ENCODE data around the gene BMI1.
"Not testable (repeated sequence)": the region's sequence is repeated elsewhere in the genome, so short reads cannot be mapped to it uniquely, and the experiment has no call there.

BMI1 gene

DNA sequence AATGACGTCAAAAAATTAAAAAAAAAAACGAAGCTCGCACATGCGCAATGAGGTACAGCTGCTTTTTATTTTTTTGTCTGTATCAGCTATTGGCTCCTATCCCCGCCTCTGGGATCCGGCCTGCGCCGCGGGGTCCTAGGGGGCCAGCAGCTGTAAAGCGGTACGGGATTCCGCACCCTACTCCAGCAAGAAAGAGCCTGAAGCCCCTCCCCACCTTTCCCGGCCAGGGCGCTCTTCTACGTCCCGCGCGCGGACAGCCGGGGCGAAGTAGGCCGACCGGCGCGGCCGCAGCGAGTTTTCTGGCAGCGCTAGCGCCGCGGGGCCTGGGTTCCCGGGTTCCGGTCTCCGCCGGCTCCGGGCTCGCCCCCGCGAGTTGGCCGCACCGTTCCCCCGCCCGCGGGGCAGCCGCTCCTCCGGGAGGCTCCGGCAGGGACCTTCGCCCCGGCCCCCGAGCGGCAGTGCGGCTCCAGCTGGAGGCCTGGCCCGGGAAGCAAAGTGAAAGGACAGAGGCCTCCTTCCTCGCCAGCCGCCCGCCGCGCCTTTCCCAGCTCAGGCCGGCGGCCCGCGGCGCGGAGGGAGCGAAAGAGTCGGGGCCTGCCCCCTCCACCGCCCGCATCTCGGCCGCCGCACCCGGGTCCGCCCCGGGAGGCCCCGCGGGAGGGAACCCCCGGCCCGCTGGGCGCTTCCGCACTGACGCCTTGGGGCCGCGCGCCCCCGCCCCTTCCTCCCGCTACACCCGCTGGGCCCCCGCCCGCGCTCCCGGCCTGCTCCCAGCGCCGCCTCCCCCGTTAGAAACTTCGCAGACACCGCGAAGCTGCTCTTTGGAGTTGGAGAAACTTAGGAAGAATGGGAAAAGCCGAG, 19.7 kb downstream of the BMI1 start:
- DNase-seq, result no peak

DNA sequence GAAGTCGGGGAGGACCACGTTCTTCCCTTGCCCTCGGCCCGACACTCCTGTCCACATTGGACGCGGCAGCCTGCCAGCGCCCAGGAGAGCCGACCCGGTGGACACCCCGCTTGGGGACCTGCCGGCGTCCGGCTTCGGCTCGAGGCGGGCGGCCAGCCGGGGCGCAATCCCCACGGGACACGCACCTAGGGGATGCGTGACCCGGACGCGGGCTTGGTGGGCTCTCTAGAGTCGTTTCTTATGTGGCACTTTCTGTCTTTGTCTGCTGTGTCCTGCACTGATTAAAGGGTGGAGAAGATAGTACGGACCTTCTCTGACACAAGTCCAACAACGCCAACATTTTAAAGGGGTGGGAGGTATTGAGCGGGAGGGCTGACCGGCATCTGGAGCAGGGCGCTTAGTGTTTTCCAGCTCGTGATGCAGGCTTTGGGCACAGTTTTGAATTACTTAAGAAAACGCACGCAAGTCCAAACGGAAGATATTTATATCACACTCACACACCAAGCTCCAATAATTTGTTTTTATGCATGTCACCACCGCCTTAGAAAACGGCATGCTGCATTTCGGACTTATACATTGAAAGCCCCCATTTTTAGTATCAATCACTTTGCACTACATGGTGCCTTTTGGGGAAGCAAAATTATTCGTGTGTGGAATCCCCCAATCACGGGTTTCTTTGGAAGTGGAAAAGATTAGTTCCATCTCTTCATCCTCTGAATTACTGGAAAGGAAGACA, 20.5 kb downstream of the BMI1 start:
- DNase-seq, result no peak

DNA sequence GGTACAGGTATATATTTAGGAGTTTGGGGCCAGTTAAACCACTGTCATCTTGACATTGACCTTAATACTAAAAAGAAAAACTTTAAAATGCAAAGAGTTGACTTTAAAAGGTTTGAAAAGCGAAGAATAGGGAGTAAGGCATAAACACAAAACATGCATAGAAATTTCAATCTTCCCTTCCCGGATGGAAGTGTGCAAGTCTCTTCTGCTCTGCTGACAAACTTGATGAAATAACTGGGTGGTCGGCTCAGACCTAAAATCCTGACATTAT, 21.0 kb downstream of the BMI1 start:
- no peak for DNase-seq

DNA sequence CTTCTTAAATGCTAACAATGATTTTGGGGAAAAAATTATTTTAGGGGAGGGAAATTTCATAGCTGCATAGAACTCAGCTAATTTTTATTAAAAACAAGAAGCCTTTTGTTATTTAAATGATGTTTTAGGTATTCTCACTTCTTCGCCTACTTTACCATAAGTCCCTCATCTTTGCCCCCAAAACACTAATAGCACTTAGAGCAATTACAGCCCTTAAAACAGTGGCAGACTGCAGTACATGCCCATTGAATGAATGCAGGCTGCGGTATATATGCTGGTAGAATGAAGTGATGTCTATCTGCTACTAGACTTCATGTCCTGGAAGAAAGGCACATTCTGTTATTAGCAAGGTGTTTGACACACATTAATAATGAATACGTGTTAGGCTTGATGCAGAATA, 21.5 kb downstream of the BMI1 start:
- DNase-seq, result no peak

DNA sequence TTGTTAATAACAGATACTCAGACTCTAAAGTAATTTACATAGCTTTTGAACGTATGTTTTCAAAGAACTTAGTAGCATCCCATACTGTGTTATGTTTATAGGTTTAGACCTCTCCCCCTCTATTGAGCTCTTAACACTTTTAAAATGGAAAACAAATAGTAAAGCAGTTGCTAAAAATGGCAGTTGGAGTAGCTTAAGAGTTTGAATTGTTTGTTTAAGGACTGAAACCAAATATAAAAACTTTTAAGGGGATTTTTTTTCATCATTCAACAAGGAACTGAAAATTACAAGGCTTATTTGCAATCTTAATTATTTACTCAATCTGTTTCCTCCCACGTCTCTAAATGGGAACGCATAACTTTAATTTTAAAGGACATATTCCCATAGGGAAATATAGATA, 22.8 kb downstream of the BMI1 start:
- no peak for DNase-seq

DNA sequence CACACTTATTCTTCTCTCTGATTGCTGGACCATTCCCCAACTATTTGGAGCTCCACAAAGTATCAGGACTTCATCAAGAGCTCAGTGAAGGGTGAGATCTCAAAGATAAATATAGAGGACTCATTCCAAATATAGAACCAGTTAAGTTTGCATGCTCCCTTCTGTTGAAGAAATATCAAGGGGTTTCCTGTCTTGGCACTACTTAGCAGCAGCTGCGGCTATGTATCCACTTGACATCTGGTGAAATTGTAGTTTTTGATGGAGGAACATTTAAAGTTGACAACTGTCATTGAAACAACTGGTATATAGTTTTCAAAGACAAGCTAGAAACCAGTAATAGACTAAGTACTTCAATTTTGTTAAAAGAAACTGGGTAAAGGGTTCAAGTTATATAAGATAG, 23.4 kb downstream of the BMI1 start:
- no peak for DNase-seq

DNA sequence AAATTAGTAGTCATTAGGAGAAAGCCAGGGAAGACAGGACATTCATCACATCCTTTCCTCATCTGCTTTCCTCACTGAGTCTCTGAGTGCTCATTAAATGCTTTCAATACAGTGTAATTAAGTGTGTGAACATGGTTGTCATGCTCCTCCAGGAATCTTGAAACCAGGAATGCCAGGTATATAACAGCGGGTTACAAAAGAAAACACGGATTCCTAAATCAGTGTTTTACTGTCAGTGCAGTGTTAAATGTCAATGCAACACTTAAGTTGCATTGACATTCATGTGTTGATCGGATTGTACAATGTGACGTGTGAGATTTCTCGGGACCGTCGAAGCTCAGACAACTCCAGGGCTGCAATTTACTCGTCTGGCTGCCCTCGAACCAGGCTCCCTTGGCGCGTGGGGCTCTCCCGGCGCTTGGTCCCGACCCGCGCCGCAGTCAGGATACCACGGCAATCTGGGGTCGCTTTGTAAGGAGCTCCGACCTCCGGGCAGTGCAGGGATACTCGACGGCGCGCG, 23.9 kb downstream of the BMI1 start:
- no peak for DNase-seq

DNA sequence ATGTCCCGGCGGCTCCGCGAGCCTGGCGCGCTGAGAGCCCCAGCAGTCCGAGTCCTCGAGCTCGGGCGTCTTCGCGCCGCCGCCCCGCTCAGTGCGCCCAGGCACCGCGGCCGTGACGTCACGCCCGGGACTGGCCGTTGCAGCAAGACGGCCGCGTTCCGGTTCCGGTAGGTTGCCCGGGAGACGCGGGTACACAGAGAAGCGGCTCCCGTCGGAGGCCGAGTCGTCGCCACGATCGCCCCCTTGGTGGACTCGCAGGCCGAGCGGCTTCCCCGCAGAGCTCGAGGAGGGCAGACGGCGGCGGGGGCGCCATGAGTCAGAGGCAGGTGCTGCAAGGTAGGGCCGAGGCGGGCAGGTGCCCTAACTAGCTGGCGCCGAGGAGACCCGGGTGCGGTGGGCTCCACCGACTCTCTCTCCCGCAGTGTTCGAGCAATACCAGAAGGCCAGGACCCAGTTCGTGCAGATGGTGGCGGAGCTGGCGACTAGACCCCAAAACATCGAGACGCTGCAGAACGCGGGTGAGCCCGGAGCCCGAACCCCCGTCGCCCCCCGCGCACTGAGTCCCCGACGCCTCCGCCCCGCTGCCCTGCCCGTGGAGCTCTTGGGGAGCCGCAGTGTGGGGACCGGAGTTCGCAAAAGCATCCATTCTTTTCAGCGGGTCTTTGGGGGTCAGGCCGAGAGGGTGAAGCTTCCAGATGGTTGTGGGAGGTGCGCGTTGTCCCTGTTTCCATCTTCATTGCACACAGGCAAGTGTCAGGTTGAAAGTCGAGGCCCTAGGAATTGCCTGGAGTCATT, 24.6 kb downstream of the BMI1 start, which contains the start of gene SPAG6:
Gene SPAG6 (plus strand): TSS at position 196 of the 795 bp plus-strand sequence. CDS start 116 bp downstream, at position 312.
- no peak for DNase-seq

DNA sequence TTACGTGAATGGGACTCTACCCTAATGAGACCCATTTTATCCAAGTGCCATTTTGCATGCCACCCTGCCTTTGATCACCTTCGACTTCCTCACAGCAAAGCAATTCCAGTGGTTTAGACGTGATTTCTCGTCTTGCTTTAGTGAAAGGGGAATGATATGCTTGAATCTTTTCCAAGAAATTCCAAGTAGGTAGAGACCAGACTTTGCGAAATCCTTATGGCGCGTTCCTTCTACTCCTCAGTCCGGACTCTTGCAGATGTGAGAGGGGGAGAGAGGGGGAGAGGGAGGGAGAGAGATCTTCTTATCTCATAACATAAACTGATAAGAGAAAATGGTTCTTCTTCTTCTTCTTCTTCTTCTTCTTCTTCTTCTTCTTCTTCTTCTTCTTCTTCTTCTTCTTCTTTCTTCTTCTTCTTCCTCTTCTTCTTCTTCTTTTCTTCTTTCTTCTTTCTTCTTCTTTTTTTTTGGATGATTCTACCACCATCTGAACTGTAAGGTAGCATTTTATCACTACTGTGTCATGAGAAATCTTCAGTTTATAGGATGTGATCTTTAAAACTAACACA, 25.3 kb downstream of the BMI1 start:
- DNase-seq, result no peak

DNA sequence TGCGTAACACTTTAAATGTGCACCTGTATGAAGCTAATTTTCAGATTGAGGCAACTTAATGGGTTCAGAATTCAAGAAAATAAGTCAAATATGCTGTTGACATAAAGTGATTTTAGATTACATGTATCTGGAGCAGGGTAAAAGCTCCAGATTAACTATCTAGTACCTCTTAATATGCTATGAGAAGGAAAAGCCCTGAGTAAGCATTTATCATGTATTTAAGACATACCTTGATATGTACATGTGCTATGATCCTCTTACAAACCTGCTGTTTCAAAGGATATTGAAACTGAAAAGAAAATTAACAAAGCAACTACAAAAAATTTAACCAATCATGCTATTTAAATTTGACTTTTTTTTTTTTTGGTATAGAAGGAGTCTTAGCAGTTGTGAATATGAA, 28.9 kb downstream of the BMI1 start:
- no peak for DNase-seq

DNA sequence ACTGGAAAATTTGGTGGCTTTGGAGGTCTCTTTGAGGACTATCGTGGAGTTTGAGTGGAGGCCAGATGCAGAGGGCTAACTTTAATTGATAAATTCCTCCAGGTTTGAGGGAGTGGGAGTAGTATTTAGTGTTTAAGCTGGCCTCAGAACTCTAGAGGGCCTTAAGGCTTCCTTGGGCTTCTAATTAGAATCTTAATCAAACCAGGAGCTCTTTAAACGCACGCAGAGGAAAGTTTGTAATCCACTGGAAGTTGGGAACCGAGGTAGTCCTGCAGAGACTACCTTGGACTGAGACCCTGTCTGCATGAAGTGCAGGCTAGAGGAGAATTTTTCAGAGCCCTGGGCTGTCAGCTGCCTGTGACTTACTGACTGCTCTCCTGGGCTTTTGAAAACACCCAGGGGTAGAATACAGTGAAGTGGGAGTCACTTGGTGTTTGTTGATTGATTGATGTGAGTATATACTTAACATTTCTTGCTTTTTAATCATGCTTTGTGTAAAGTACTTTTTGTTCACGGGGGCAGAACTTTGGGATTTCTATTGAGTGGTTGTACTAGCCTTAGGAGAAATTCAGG, 30.3 kb downstream of the BMI1 start:
- DNase-seq, result no peak

DNA sequence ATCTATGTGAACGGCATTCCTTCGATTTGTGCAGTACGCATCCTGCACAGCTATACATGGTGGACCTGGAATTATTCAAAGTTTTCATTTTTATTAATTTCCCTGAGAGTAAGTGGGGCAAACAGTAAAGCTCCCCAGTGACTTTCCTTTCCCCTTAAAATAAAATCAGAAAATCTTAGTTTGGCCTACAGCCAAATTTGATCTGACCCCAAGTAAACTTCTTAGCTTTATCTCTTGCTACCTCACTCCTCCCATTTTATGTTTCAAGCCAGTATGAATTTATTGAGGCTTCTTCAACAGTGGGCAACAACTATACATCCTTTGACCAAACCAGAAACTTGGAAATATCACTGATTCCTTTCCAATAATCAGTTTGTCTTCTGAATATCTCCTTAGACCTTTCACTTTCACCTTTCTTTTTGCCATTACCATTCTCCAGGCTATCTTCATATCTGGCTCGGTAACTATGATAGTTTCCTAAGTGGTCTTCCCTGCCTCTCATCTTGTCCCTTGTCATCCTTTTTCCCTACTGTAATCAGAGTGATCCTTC, 35.5 kb downstream of the BMI1 start:
- no peak for DNase-seq

DNA sequence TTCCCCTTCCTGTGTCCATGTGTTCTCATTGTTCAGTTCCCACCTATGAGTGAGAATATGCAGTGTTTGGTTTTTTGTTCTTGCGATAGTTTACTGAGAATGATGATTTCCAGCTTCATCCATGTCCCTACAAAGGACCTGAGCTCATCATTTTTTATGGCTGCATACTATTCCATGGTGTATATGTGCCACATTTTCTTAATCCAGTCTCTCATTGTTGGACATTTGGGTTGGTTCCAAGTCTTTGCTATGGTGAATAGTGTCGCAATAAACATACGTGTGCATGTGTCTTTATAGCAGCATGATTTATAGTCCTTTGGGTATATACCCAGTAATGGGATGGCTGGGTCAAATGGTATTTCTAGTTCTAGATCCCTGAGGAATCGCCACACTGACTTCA, 36.9 kb downstream of the BMI1 start:
- not testable (repeated sequence) for DNase-seq

DNA sequence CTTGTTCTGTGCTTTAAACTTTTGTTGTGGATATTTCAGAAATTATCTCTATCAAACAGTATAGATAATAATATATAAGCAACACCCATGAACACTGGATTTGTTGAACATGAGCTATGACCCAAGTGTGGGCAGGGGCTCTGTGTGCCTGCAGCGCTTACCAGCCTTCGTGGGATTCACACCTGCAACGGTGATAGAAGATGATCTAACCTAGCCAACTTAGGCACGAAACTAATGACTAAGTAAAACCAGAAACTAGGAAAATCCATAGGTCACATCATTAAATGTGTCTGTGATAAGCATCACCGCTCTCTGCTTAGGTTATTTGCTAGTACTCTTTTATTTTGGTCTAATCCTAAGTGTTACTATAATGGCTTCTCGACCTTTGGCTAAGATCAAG, 42.4 kb downstream of the BMI1 start:
- DNase-seq, result no peak

DNA sequence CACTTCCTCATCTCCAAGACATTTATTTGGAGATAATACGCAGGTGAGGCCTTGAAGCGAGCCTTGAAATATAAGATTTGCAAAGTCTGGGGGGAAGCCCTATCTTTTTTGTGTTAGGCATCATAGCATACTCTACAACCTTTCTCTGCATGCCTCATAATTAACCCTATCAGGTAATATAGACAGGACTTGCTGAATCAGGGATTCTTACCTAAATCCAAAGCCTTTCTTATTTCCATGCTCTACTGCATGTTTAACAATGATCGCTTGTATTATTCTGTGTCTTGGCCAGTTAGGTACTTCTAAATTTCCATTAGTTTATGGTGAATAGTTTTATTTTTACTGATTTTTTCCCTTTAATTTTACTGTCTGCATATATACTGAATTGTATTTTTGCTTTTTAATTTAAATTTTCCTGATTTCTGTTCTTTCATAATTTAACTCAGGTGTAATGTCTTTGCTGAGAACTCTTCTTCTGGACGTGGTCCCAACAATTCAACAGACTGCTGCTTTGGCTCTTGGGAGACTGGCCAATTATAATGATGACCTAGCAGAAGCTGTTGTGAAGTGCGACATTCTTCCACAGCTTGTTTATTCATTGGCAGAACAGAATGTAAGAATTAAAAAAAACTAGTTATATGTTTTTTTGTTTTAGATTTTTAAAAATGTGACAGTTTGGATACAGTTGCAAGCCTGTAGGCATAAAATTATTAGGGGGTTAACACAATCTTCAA, 43.7 kb downstream of the BMI1 start:
- DNase-seq, result no peak

DNA sequence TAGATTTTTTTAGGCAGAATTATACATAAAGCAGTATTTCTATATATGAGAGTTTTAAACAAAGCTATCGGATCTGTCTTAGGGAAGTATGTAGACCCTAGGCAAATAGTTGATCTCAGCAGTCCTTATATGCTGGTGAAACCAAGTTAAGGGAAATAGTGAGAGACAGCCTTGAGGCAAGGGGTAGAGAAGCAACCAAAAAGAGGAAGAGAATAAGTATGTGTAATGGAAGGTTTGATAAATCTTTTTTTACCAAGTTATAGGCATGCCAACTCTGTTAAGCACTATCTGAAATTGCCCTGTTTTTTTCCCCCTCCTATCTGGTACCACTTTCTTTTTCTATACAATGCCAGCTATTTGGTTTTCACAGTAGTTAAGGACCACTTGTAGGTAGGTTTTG, 44.3 kb downstream of the BMI1 start:
- no peak for DNase-seq

DNA sequence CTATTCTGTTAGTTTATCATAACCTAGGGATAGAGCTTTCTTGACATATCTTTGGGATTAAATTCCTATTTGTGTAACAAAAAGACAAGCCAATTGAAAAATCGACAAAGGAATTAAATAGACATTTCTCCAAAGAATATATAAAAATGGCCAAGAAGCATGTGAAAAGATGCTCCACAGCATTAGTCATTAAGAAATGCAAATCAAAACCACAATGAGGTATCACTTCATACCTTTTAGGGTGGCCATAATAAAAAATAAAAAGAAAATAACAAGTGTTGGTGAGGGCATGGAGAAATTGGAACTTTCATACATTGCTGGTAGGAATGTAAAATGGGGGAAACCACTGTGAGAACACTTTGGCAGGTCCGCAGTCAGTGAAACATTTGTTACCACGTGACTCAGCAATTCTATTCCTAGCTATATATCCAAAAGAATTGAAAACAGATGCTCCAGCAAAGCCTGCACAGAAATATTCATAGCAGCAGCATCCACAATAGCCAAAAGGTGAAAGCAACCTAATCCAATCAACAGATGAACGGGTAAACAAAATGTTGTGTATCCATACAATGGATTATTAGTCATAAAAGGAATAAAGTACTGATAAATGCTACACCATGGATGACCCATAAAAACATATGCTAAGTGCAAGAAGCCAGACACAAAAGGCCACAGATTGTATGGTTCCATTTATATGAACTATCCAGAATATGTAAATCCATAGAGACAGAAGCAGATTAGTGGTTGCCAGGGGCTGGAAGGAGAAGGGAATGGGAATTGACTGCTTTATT, 44.9 kb downstream of the BMI1 start:
- no peak for DNase-seq

DNA sequence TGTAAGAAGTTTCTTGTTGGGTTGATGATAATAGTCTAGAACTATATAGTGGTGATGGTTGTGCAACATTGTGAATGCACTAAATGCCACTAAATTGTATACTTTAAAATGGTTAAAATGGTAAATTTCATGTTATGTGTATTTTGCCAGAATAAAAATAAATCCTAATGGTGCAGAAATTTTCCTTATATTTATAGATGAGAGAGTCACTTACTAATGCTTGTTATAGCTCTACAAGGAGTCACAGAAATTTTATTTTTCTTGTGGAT, 45.5 kb downstream of the BMI1 start:
- DNase-seq, result no peak

DNA sequence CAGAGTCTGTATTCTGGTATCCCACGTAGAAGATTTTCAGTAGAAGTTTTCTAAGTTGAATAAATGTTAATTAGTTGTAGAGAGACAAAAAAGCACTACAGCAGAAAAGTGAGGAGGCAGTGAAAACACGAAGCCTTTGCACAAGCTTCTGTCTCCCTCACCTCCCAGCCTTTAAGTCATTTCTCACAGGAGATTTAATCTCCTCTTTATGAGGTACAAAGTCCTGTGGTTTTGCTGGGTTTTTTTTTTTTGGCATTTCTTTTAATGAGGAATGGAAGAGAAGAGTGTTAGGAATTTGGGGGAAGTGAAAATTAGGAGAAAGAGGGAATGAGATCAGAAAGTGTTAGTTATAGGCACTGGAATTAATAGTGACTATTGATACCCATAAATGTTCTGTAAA, 45.9 kb downstream of the BMI1 start:
- DNase-seq, result no peak

DNA sequence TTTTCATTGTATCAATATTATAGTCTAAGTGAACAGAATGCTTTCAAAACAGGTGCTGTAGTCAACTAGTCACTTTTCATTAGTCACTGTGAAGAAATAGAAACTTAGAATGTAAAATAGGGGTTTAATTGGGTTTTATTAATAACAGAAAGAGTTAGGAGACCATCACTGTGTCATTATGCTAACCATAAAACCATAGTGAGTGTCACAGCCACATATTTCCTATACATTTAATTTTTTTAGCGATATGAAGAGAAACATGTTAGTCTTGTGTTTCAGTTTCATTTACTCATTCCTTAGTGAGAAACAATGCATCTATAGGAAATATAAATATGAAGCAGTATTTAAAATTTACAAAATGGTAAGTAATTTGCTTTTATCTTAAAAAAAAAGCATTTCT, 46.6 kb downstream of the BMI1 start:
- no peak for DNase-seq

DNA sequence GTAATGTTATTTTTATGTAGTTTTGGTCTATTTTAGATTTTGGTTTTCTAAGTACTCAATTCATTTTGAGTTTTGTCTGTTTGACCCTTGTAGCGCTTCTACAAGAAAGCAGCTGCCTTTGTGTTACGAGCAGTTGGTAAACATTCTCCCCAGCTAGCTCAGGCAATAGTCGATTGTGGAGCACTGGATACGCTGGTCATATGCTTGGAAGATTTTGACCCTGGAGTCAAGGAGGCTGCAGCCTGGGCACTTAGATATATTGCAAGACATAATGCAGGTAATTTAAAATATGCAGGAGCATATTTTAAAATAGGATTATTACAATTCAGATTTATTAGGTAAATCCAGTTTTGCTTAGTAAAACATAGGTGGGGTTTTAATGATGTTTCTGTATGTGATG, 47.5 kb downstream of the BMI1 start:
- DNase-seq, result no peak
